Measurements from ENCODE around the gene CUTA.
"Not testable (repeated sequence)": the region's sequence is repeated elsewhere in the genome, so short reads cannot be mapped to it uniquely, and the experiment has no call there.

CUTA gene

DNA sequence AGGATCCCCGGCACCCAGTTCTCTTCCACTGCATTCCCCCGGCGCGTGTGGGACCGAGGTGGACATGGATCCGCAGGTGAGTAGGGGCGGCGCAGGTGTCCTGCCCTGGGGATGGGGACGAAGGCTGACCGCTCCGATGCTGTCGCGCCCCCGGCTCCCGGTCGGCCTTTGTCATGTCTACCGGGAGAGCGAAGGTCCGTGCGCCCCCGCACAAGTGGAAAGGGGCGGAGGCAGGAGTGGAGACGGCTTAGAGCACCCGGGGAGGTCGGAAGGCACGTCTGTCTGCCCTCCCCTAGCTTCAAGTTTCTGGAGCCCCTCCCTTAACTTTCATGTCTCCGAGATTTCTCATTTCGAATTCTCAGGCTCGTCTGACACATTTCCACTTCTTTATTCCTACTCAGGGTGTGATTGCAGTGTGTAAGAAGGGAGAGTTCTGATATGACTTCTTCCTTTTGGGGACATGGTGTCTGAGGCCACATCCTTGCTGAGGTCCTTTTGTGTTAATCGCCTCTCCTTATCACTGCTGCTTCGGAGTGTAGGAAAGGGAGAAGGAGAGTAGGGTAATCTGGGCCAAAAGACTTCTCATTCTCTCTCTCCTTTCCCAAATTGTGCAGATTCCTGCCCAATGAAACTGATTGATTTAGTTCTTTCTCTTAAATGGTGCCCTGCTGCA lies 25.8 kb downstream of the CUTA start:
- peak overlapping the region; percentile 83 for H3K27ac ChIP-seq
- no peak for DNase-seq (ENCODE audit: low read depth, low spot score)

DNA sequence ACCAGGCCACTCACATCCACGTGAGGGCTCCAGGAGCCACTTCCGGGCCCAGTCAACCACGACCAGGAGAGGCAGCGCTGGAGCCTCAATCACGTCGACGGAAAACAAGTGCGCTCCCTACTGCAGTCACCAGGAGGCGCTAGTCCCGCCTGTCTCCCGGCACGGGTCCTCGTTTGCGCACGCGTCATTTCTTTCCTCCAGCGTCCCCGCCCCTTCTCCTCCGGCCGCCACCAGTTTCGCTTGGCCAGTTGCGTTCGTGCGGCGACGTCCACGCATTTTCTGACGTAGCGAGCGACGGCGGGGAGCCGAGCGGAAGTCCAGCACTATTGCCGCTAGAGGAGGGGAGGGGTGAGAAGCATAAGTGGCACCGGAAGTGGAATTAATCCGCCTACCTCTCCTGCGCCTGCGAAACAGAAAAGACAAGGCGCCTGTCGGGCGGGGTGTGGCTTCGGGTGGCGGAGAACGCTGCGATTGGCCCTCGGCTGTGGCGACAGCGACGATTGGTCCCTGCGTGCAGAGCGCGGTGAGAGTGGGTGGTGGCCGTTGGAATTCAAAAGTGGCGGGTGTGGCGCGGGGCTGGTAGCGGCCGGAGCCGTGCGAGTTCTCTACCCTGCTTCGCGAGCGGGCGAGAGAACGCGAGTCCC lies 26.5 kb downstream of the CUTA start, which contains the start of gene KIFC1:
KIFC1 (plus strand) TSS at position 546 of the 644 bp plus-strand sequence. CDS start 163 bp downstream, outside the sequence.
- no peaks in the 10 kb centered on the region for H3K9me3 ChIP-seq (ENCODE audit: low read depth, low read length)
- TF ChIP-seq EZH2 (IDR thresholded peaks at IDR 0.05) (no peak), FOXP2 (optimal IDR thresholded peaks at IDR 0.05; ENCODE audit: control extremely low read depth, extremely low read length, insufficient read depth) (no peak), POLR2AphosphoS5 (IDR thresholded peaks at IDR 0.05; ENCODE audit: borderline replicate concordance, low read depth, low read length) (peak; percentile 76)
- peak; percentile 95 for DNase-seq (ENCODE audit: low read depth, low spot score)
- peak within 1 kb of the TSS; percentile 94 for H3K9ac ChIP-seq (ENCODE audit: insufficient read length)
- H3K36me3 ChIP-seq (ENCODE audit: insufficient read depth, low read length): peaks cover 15% of the 10 kb centered on the region; the same call in 1 of the 2 replicates
- peak within 1 kb of the TSS; percentile 86 for H3K27ac ChIP-seq
- peak within 1 kb of the TSS; percentile 94 for H3K4me3 ChIP-seq

More for the DNA sequence above, 25.8 kb downstream of the CUTA start:
- H3K9ac ChIP-seq (ENCODE audit: insufficient read length): peak overlapping the region; percentile 94
- peaks cover 15% of the 10 kb centered on the region; the same call in 1 of the 2 replicates for H3K36me3 ChIP-seq (ENCODE audit: insufficient read depth, low read length)
- H3K9me3 ChIP-seq (ENCODE audit: low read depth, low read length): no peaks in the 10 kb centered on the region
- TF ChIP-seq EZH2 (IDR thresholded peaks at IDR 0.05) (no peak), POLR2AphosphoS5 (IDR thresholded peaks at IDR 0.05; ENCODE audit: borderline replicate concordance, low read depth, low read length) (no peak), FOXP2 (optimal IDR thresholded peaks at IDR 0.05; ENCODE audit: control extremely low read depth, extremely low read length, insufficient read depth) (no peak)
- H3K4me3 ChIP-seq: peak overlapping the region; percentile 94

DNA sequence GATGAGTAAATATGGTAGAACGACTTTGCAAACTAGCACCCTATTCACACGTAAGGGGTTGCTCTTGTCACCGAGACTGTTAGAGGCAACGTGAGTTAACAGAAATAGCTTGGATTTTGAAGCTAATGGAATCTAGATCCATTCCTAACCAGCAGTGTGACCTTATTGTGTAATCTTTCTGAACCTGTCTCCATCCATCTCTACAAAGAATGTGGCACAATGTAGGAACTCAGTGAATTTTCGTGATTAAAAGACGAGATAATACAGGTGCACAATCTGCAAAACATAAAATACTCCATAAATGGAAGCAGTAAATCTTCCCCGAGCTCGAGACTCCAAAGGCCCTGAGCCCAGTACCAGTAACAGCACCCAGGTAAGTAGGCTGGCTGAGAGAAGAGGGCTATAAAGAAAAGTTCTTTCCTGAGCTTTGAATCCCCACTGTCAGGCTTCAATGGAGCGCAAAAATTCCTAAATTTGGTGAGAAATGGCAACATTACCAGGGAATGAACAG lies 27.1 kb downstream of the CUTA start:
- Histone ChIP-seq H3K4me3 (peak overlapping the region; percentile 94), H3K36me3 (ENCODE audit: insufficient read depth, low read length) (peaks cover 15% of the 10 kb centered on the region; the same call in 1 of the 2 replicates), H3K27ac (peak overlapping the region; percentile 86), H3K9ac (ENCODE audit: insufficient read length) (peak overlapping the region; percentile 69), H3K9me3 (ENCODE audit: low read depth, low read length) (no peaks in the 10 kb centered on the region)
- no peak for DNase-seq (ENCODE audit: low read depth, low spot score)
- no peak for TF ChIP-seq FOXP2 (optimal IDR thresholded peaks at IDR 0.05; ENCODE audit: control extremely low read depth, extremely low read length, insufficient read depth)
- TF ChIP-seq POLR2AphosphoS5 (IDR thresholded peaks at IDR 0.05; ENCODE audit: borderline replicate concordance, low read depth, low read length): 0 out of 2 replicates have a peak, but pooled peaks have one; percentile 19
- no peak for TF ChIP-seq EZH2 (IDR thresholded peaks at IDR 0.05)

DNA sequence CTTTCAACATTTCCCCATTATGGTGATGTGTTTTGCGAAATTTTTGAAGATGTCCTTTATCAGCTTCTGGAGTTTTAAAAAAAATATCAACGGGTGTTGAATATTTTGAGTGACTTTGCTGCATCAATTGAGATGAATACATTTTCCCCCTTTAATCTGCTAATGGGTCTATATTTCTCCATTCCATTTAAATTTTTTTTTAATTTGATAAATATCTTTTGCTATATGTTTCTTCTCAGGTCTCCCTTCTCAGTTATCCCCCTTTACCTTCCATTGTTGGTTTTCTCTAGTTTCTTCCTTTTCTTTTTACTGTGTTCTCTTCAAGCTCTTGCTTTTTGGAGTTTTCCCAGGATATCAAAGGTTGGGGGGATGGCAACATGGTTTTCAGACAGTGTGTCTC lies 27.7 kb downstream of the CUTA start:
- H3K36me3 ChIP-seq (ENCODE audit: insufficient read depth, low read length): peaks cover 12% of the 10 kb centered on the region; the same call in 1 of the 2 replicates
- no peak overlapping the region for H3K9ac ChIP-seq (ENCODE audit: insufficient read length)
- H3K4me3 ChIP-seq: no peak overlapping the region
- no peaks in the 10 kb centered on the region for H3K9me3 ChIP-seq (ENCODE audit: low read depth, low read length)
- no peak overlapping the region for H3K27ac ChIP-seq
- TF ChIP-seq POLR2AphosphoS5 (IDR thresholded peaks at IDR 0.05; ENCODE audit: borderline replicate concordance, low read depth, low read length) (no peak), FOXP2 (optimal IDR thresholded peaks at IDR 0.05; ENCODE audit: control extremely low read depth, extremely low read length, insufficient read depth) (no peak), EZH2 (IDR thresholded peaks at IDR 0.05) (no peak)
- DNase-seq (ENCODE audit: low read depth, low spot score): no peak

DNA sequence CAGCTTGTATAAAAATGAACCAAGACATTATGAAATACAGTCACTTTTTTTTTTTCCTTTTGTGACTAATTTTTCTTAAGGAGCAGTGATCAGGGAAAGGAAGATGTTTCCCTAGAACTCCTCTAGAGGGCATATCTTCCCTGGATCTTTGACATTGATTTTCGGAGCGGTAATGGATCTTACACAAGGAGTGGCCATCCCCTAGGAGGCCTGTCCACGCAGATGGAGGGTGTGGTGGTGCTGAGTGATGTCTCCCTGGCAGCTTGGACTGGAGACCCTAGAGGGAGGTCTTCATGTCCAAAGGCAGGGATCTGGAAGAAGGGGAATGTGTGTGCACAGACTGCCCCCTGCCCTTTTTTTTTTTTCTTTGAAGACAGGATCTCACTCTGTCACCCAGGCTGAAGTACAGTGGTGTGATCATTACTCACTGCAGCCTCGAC lies 33.3 kb downstream of the CUTA start:
- Histone ChIP-seq H3K36me3 (ENCODE audit: insufficient read depth, low read length) (no peaks in the 10 kb centered on the region), H3K9me3 (ENCODE audit: low read depth, low read length) (no peaks in the 10 kb centered on the region), H3K27ac (no peak overlapping the region), H3K4me3 (no peak overlapping the region), H3K9ac (ENCODE audit: insufficient read length) (no peak overlapping the region)
- DNase-seq (ENCODE audit: low read depth, low spot score): no peak
- TF ChIP-seq EZH2 (IDR thresholded peaks at IDR 0.05) (no peak), FOXP2 (optimal IDR thresholded peaks at IDR 0.05; ENCODE audit: control extremely low read depth, extremely low read length, insufficient read depth) (no peak), POLR2AphosphoS5 (IDR thresholded peaks at IDR 0.05; ENCODE audit: borderline replicate concordance, low read depth, low read length) (no peak)

DNA sequence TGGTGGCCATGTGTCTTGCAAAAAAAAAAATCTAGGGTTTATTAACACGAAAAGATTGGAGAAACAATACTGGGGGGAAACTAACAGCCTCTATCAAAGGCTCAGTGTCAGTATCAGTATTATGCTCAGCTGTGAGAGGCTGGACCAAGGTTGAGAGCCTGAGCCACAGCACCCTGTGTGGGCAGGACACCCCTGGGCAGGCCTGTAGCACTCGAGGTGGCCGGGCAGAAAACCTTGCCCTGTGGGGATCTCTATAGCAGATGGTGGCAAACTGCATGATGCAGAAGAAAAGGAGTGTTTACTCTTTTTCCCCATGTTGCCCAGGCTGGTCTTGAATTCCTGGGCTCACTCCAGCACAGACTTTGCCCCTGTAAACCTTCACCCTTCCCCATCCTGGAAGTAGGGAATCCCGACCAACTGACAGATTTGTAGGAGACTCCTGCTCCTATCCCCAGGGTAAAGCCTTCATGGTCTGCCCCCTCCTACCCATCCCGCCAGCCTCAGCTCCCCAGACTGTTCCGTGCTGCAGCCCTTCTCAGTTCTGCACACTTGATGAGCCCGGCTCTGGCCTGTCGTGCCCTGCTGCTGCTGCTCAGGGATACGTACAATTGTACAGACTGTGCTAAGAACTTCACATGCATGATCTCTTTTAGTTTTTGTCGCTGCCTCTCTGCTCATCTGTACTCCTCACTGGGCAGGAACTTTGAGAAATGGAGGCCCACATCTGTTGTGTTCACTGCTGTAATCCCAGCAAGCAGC lies 34.3 kb downstream of the CUTA start:
- Histone ChIP-seq H3K36me3 (ENCODE audit: insufficient read depth, low read length) (no peaks in the 10 kb centered on the region), H3K4me3 (no peak overlapping the region), H3K9me3 (ENCODE audit: low read depth, low read length) (no peaks in the 10 kb centered on the region), H3K9ac (ENCODE audit: insufficient read length) (no peak overlapping the region), H3K27ac (no peak overlapping the region)
- DNase-seq (ENCODE audit: low read depth, low spot score): no peak
- TF ChIP-seq FOXP2 (optimal IDR thresholded peaks at IDR 0.05; ENCODE audit: control extremely low read depth, extremely low read length, insufficient read depth) (no peak), POLR2AphosphoS5 (IDR thresholded peaks at IDR 0.05; ENCODE audit: borderline replicate concordance, low read depth, low read length) (no peak), EZH2 (IDR thresholded peaks at IDR 0.05) (no peak)

DNA sequence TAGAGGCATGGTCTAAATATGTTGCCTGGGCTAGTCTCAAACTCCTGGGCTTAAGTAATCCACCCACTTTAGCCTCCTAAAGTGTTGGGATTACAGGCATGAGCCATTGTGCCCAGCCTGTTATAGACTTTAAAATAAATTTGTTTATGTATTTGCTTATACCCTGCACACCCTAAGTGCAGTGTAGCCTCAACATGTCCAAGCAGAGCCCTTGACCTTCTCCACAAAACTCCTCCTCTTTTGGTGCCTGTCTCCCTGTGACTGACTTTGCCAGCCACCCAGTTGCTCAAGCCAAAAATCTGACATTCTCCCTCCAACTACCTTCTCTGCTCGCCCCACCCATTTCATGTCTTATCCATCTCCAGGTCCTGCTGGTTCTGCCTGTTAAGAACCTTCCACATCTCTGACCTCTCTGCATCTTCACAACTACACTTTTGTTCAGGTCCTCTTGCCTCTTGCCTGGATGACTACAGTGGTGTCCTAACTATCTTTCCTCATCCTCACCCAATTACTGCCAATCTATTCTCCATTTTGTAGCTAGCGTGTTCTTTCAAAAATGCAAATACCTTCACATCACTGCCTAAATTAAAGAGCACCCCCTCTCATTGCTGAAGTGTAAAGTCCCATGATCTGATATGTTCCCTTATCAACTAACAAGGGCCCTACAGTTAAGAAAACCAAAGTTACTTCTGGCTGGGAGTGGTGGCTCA lies 37.5 kb downstream of the CUTA start:
- Histone ChIP-seq H3K36me3 (ENCODE audit: insufficient read depth, low read length) (no peaks in the 10 kb centered on the region), H3K9me3 (ENCODE audit: low read depth, low read length) (no peaks in the 10 kb centered on the region), H3K9ac (ENCODE audit: insufficient read length) (no peak overlapping the region), H3K27ac (no peak overlapping the region), H3K4me3 (no peak overlapping the region)
- TF ChIP-seq EZH2 (IDR thresholded peaks at IDR 0.05): no peak
- no peak for TF ChIP-seq POLR2AphosphoS5 (IDR thresholded peaks at IDR 0.05; ENCODE audit: borderline replicate concordance, low read depth, low read length)
- no peak for TF ChIP-seq FOXP2 (optimal IDR thresholded peaks at IDR 0.05; ENCODE audit: control extremely low read depth, extremely low read length, insufficient read depth)
- DNase-seq (ENCODE audit: low read depth, low spot score): no peak

DNA sequence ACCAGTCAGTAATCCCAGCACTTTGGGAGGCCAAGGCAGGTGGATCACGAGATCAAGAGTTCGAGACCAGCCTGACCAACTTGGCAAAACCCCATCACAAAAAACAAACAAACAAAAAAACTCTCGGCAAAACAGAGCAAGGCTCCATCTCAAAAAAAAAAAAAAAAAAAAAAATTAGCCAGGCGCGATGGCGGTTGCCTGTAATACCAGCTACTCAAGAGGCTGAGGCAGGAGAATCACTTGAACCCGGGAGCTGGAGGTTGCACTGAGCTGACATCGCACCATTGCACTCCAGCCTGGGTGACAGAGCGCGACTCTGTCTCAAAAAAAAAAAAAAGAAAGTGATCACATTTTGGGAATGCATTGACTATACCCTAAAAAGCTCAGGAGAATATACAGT lies 38.7 kb downstream of the CUTA start:
- not testable (repeated sequence) for H3K9me3 ChIP-seq (ENCODE audit: low read depth, low read length); H3K36me3 ChIP-seq (ENCODE audit: insufficient read depth, low read length); H3K9ac ChIP-seq (ENCODE audit: insufficient read length); H3K27ac ChIP-seq; H3K4me3 ChIP-seq; DNase-seq (ENCODE audit: low read depth, low spot score)

All from SK-N-MC (cell line).